NCI-H2107 treated with DMSO at 0.1 percent for 48 hours (cell line): ENCODE measurements around the gene SH2B3.
"Not testable (repeated sequence)": the region's sequence is repeated elsewhere in the genome, so short reads cannot be mapped to it uniquely, and the experiment has no call there.

ENCODE experiments used
- DNase-seq: peaks from one replicate; lab custom pipeline; 2025; ENCODE audit not compliant: unreplicated experiment; lab: John Stamatoyannopoulos, UW

The SH2B3 gene

DNA sequence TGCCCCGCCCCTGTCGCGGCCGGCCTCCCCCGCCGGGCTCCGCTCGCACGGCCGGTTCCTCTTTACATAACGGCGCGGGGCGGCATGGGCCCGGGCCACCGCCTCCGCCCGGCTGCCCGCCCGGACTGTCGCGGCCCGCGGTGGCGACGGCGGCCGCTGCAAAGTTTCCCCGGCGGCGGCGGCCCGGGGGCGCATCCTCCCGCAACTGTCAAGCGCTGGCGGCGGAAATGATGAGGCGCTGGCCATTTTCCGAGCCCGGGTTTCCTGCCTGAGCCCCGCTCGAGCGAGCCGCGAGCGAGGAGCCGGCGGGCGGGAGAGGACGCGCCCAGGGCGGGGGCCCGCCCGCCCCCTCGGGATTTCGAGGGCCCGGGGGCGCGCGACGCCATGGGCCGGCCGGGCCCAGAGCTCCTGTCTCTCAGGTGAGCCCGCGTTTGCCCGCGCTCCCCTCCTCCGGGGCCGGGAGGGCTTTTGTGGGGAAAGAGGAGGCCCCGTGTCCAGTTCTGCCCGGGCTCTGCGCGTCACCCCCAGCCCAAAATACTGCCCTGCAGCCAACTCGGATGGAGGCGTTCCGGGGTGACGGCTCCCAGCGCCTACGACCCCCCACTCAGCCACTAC, at the start of gene SH2B3:
Gene SH2B3, plus strand, starts transcription at position 65 of the 615 bp plus-strand sequence. CDS start 12,223 bp downstream, outside the sequence.
- DNase-seq = no peak

DNA sequence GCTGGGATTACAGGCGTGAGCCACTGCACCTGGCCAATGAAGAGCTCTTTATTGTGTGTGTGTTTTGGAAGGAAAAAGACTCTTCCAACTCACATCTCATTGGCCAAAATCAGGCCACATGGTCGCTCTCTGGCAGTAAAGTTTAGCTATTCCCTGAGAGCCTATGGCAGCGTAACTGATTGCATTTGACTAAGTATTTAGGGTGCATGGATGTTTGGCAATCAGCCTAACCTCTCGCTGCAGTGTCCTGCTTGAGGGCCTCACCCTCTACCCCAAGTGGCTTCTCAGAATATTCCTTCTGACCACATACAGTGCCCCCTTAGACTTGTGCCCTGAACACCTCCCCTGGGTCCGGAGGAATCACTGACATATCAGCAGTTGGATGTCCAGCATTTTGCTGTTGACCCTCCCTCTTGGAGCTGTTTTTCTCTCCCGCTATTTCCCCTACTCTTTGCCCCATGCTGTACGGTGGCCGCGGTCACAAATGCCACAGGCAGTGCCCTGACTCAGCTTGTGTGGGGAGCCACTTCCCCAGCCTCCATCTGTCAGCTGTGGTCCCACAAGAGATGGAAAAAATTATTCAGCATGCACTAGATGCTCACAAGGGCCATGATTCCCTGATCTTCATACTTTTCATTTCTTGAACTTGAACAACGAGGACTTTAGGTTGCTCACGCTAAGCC, 46.4 kb upstream of the SH2B3 start:
- no peak for DNase-seq

DNA sequence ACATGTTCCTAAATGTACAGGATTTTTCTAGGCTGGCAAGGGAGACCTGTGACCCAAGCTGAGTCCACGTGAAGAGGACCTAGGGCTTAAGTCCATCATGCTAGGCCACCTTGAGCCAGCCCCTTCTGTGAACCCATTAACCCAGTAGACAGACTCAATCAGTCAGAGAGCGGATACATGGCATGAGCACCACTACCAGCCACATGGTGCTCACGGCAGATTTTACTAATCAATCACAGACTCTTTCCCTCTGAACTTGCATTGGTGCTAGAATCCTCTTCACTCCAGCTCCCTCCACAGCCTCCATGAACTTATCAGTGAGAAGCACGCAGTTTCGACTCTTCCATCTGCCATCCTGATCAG, 45.8 kb upstream of the SH2B3 start:
- DNase-seq = no peak

DNA sequence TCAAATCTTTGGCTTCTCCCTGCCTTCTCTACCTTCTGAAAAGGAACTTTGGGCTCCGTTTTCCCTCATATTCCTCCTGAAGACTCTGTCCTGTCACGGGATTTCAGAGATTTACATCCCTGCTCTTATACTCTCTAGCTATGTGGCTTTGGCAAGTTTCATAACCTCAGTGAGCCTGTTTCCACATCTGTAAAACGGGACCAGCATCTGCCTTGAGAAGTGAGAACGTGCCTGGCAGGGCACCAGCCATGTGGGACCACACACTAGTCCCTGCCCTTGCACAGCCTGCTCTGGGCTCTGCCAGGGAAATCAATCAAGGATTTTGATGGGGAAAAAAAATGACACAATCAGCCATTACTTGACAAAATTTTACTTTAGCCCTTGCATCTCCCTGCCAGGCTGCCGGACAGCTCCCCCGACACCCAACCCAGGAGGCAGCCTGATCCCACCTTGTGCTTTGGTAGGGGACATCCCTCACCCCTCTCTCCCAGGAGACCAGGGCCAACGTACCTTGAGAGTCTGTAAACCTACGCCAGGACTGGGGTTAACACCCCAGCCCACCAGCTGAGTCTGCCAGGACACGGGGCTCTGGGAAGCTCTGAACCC, 45.3 kb upstream of the SH2B3 start:
- no peak for DNase-seq

DNA sequence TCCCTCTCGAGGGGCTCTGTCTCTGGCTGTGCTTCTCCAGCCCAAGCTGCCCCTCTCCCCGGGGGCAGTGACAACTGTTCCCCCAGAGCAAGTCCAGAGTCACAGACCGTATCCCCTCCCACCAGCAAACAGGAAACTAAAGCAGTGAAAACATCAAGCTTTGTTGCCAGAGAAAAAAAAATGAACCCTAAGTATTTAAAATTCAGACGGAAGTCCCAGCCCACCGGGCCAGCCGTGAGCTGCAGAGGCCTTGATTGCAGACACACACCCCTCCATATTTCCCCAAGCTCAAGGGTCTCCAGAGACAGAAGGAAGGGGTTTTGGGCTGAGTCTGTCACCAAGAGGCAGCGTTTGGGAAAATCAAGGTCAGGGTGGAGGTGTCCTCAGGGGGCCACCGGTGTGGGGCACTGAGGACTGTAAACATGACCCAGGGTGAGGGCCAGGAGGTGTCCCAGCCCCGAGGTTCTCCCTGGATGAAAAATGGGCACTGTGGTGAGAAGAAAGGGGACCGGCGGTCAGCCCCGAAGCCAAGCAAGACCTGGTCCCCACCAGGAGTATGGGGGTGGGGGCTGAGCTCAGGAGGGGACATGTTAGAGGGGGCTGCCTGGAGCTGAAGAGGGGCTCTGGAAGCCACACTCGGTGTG, 44.5 kb upstream of the SH2B3 start:
- DNase-seq = no peak

DNA sequence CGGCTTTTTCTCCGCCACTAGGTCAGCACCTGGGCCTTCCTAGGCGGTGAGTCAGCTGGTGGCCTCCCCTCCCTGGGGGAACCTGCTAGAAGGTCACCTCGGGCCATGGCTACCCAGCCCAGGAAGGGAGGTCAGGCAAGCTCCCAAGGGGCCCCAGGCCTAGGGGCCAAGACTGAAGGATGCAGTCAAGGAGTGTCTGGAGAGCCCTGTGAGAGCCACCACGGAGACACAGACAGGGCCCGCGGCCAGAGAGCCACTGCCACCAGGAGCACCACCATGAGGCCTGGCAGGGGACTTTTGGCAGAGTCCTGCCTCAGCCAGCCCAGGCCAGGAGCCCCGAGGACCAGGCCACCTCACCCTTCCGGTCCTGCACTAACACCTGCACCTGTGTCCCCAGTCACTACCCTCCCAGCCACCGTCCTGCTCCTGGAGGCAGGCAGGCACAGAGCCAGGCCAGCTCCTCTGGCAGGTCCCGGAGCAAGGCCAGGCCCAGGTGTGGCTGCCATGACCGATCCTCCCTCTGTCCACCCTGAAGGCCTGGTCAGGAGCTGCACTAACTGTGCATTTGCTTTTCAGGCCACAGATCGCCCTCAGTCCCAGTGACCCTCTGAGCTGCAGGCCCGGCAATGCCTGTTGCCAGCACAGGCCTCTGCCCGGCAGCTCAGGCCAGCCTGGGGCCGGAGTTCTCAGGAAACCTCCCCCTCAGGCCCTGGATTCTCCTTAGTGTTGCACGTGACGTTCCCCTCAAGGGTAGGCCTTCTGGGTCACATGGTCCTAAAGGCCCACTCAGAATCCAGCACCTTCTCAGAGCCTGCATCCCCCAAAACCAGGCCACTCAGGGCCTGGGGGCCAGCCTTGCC, 43.8 kb upstream of the SH2B3 start:
- DNase-seq = no peak

DNA sequence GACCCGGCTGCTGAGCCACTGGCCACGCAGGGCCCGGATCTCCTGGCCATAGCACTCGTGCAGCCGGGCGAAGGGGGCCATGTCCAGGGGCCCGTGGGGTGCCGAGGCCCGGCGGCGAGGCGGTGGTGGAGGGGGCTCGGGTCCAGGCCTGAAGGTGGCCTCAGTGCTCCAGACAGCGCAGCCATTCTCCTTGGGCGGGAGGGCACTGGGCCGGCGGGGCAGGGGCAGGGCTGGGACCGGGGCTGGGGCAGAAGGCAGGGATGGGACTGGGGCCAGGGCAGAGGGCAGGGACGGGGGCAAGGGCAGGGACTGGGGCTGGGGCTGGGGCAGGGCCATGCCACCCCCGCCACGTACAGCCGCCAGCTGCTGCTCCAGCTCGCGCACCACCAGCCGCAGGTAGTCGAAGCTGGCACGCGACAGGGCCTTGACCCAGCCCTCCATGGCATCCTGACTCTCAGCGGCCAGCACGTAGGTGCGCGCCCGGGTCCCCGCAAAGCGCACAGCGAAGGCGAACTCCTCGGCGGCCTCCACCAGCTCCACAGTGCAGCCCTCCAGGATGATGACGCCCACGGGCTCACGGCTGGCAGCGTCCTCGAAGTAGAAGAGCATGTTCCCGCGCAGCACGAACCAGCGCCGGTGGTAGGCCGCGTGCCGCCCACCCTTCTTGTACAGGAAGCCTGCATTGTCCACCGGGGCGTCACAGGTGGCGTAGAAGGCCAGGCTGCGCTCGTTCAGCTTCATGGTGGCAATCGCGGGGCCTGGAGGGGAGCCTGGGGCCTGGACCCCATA, 42.8 kb upstream of the SH2B3 start:
- DNase-seq = no peak

DNA sequence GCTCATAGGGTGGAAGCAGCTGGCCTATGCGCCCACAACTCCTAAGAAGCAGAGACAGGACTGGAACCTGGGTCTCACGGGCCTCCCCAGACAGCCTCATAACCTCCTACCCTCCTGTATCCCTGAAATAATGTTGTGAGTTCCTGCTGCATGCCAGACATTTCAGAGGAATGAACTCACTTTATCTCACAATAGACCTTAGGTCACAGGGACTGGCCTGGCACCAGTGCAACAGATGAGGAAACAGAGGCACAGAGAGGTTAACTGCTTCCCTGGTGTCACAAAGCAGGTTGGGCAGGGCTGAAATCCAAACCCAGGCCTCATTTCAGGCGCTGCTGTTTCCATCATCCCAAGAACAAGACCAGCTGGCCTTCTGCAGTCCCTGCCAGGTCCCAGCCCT, 42.1 kb upstream of the SH2B3 start:
- DNase-seq = no peak

DNA sequence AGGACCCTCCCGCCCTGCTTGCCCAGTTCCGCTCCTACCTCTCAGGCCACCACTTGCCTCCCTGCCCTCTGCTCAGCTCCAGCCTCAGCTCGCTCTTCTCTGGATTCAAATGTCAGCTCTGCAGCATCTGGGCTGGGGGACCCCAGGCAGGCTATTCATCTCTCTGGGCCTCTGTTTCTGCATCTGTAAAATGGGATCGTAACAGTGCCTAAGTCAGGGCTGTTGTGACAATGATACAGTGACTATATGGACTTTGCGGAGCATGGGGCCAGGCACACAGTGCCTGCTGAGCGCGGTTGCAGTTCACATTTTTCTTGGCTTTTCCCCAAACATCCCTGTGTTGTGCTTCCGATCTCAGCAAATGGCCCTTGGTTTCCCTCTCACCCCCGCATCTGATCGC, 39.6 kb upstream of the SH2B3 start:
- no peak for DNase-seq

DNA sequence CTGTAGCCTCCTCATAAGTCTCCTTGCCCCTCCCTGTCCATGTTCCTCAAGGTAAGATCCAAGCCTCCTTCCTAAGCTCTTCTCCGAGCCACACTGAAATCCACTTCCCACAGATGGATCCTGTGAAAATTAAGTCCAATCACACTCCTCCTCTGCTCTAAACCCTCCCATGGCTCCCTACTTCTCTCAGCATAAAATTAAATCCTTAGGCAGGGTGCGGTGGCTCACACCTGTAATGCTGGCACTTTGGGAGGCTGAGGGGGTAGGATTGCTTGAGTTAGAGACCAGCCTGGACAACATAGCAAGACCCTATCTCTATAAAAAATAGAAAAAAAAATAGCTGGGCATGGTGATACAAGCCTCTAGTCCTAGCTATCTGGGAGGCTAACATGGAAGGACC, 39.1 kb upstream of the SH2B3 start:
- no peak for DNase-seq

DNA sequence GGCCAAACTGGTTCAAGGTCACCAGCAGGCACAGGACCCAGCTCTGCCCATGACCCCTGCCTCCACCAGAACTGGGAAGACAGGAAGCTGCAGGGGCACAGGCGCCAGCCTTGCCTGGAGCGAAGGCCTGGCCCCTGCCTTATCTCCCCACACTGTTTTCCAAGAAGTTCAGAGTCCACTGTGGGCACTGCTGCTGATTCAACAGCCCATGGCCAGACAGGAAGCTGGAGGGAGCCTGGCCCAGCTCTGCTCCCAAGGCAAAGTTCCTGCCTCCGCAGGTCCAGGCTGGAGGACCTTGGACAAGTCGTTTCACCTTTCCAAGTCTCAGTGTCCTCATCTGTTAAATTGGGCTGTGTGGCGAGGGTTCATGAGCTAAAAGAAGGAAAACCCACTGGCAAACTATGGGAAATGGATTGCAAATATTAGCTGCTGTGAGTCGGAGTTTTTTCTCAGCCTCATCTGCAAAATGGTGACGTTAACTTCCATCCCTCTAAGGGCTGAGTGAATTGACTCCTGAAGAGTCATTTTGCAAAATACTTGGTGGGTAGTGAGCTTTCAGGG, 38.0 kb upstream of the SH2B3 start:
- DNase-seq = no peak

DNA sequence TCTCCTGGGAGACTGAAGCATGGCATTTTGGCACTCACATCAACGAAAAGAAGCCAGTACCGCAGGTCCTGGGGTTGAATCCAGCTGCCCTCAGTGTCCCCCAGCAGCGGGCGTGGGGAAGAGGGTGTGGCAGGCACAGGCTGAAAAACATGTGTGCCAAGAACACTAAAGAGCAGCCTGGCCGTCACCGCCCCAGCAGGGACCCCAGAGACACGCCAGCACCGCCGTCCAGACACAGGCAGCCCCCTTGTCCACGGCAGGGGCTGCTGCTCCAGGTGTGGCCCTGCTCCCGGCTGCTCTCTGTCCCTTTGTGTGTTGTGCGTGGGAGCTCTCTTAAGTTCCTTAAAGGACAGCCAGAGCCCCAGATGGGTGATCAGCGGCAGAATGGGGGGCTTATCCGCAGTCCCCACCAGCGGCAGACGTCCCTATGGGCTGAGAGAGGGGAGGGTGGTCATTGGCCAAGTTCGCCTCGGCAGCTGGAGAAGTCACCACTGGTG, 37.4 kb upstream of the SH2B3 start:
- DNase-seq = no peak

DNA sequence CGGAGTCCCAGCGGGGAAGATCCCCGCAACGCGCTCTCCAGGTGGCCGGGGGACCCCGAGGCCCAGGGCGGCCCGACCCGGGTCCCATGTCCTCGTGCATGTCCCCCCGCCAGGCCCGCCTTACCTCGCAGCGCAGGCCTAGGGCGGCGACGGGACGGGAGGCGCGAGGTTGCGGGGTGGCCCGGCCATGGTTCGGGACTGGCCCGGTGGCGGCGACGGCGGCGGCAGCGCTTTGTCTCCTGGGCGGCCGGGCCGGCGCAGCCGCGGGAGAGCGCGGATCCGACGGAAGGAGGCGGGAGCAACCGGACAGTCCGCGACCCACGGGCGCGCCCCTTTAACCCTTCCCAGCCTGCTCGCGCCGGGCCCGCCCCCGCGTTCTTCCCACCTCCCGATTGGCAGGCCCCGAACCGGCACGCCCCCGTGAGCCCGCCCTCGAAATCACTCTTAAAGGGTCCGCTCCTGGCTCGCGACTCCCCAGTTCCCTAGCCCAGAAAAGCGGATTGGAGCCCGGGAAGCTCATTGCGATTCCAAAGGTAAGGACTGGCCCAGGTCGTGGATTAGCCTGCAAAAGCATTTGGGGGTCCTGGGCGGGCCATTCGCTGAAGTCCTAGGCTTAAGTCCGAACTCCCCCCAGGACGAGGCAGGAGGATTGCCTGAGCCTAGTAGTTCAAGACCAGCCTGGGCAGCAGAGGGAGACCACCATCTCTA, 36.8 kb upstream of the SH2B3 start, which contains the start of gene PHETA1:
Gene PHETA1, minus strand, starts transcription at position 308 of the 708 bp plus-strand sequence. CDS start 5,668 bp downstream, outside the sequence.
- no peak for DNase-seq

DNA sequence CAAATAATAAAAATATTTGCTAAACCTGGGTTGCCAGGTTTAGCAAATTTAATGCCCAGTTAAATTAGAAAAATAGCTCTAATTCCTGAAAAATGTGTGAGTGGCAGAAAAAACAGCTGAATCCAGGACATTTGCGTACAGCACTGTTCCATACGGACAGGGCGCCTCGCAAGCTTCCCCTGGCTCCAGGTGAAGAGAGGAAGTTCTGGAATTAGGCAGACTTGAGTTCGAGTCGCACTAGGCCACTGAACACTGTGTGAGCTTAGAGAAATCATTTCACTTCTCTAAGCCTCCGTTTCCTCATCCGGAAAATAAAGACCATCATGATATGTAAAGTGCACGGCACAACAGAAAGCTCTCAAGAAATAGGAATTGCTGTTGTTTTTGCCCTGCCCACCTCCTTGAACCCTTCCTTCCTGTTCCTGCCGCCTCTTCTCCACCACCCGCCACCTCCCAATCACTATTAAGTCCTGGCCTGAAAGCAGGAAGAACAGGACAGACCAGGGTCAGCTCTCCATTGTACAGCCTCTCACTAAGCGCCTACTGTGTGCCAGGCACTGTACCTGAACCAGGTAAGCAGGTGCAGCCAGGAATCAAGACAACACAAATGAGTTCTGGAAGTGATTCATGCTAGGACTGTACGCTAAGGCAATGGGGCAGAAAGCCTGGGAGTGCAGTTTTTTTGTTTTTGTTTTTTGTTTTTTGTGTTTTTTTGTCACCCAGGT, 36.1 kb upstream of the SH2B3 start:
- no peak for DNase-seq

DNA sequence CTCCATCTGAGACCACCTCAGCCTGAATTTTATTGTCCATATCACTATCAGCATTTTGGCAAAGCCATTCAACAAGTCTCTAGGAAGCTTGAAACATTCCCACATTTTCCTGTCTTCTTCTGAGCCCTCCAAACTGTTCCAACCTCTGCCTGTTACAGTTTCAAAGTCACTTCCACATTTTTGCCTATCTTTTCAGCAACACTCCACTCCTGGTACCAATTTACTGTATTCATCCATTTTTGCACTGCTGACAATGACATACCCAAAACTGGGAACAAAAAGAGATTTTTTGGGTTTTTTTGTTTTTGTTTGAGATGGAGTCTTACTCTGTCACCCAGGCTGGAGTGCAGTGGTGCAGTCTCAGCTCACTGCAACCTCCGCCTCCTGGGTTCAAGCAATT, 32.5 kb upstream of the SH2B3 start:
- not testable (repeated sequence) for DNase-seq

DNA sequence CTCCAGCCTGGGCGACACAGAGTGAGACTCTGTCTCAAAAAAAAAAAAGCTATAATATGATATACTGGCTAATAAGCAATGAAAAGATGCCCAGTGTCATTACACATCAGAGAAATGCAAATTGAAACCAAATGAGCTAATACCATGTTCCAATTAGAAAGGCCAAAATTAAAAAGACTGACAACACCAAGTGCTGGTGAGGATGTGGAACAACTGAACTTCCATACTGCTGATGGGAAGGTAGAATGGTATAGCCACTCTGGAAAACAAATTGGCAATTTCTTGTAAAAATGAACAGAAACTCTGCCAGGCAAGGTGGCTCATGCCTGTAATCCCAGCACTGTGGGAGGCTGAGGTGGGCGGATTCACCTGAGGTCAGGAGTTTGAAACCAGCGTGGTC, 28.3 kb upstream of the SH2B3 start:
- no peak for DNase-seq

DNA sequence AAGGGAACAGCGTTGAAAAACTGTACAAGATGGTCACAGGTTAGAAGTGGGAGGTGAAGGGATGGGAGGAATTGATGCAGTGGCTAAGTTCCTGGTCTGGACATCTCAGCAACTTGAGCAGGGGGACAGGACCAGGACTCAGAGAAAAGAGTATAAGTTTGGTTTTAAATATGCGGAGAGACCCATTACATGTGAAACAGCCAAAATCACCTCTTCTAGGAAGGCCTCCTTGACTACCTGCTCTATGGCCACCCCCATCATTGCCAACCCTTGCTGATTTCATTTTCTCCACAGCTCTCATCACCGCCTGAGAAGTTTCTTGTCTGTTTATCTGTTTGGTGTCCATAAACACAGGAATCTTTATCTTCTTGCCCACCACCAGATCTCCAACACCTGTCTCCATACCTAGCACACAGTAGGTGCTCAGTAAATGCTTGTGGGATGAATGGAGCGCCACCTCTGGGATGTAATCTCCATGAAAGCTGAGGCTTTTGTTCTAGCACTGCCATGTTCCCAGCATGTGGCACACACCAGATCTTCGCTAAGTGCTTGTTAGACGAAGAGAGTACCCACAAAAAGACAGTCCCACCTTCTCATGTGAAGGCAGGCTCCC, 25.7 kb upstream of the SH2B3 start:
- no peak for DNase-seq

DNA sequence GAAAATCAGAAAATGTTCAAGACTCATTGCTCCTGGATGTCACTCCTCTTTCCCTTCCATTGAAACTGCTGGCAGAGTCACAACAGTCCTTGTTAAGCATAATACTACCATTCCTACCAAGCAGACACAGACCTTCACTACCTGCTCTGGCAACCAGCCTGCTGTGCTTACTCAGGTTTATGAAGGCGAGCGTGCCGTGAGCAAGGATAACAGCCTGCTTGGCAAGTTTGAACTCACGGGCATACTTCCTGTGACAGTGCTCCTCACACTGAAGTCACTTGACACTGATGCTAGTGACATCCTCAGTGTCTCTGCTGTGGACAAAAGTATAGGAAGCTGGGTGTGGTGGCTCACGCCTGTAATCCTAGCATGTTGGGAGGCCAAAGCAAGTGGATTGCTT, 21.1 kb upstream of the SH2B3 start:
- no peak for DNase-seq
